Activated B cell treated with CpG ODN at 0.5 μM for 24 hours (primary cell): ENCODE results near the gene PLA2G5. TPM values are rescaled to one million over a fixed set of nuclear protein-coding genes. Genes with fewer than 3 reads are reported as not detected.

Source experiments
- ATAC-seq: fragments of 200-7000 bp; cut with Tn5 transposase; one replicate; pipeline ENCODE4 v1.10.0; 2021; ENCODE audit warnings: low read depth, mild to moderate bottlenecking, moderate library complexity
- CTCF ChIA-PET: fragments of 350-600 bp; sonication (Branson Sonifier 250); formaldehyde crosslinking; loops from one replicate; lab custom pipeline; 2021; ENCODE audit warnings: antibody characterized with exemption; lab: Charles Lee
- POLR2A ChIA-PET: fragments of 350-600 bp; sonication (Branson Sonifier 250); formaldehyde crosslinking; loops from one replicate; lab custom pipeline; 2021; ENCODE audit warnings: antibody characterized with exemption; lab: Charles Lee
- DNase-seq: peaks from one replicate; pipeline ENCODE4 v3.0.0; 2022
- H3K27ac Mint-ChIP-seq: one replicate; pipeline ENCODE4 v1.8.0; 2020; ENCODE audit warnings: mixed read lengths
- H3K27me3 Mint-ChIP-seq: one replicate; pipeline ENCODE4 v1.8.0; 2021; ENCODE audit warnings: mixed read lengths
- H3K36me3 Mint-ChIP-seq: one replicate; pipeline ENCODE4 v1.8.0; 2021; ENCODE audit warnings: low read depth, mixed read lengths
- H3K4me1 Mint-ChIP-seq: one replicate; pipeline ENCODE4 v1.8.0; 2021; ENCODE audit warnings: mixed read lengths
- H3K4me3 Mint-ChIP-seq: one replicate; pipeline ENCODE4 v1.8.0; 2020; ENCODE audit warnings: mild to moderate bottlenecking, mixed read lengths
- H3K9me3 Mint-ChIP-seq: one replicate; pipeline ENCODE4 v1.8.0; 2020; ENCODE audit warnings: mixed read lengths
- intact Hi-C: fragments of 100-400 bp; cut with micrococcal nuclease; formaldehyde crosslinking; loops from one replicate; pipeline ENCODE4 v1.15.1; 2024
- total RNA-seq: library from RNA; stranded (reverse); gene quantifications from 2 replicates; pipeline ENCODE4 v1.2.3, GENCODE V29; 2022
- TF ChIP-seq, protein P1 (sequence below): fragments of 200-600 bp; IDR thresholded peaks from one replicate; pipeline ENCODE4 v1.8.0; 2022; ENCODE audit warnings: antibody characterized with exemption, mild to moderate bottlenecking

Gene PLA2G5
- total RNA-seq, 1 donor from 2014 or later: not detected

DNA sequence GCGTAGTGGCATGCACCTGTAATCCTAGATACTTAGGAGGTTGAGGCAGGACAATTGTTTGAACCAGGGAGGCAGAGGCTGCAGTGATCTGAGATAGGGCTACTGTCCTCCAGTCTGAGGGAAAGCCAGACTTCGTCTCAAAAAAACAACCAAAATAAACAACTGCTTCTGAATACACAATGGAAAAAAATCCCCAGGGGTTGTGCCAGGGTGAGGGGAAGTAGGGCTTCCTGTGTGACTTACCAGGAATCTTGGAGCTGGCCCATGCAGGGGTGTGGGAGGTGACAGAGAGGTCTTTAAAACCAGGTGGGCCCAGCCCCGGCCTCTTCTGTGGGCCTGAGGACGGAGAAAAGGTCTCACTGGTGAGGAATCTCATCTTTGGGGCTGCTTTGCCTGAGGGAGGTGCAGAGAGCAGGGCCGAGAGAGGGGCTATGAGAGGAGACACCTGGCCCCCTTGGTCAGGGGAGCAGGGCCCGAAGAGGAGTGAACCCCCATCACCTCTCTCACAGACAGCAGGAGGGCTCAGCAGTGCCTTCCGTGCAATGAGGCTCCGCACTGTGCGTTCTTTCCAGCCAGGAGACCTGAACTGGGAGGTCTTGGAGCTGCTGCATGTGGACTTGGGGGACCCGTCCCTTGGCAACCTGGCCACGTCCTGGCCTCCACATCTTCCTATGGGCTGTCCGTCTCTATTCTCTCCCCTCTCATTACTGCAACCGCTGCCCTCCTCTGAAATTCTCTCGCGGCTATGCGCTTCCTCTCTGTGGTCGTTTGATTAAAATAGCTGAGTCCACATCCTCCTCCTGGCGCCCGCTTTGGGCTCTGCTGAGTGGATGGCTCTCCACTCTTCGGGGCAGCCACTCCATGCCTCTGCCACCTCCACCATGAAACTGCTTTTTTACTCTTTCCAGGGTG lies 10.7 kb downstream of the PLA2G5 start:
- H3K4me3 Mint-ChIP-seq: peak overlapping the region; percentile 70
- peak; percentile 36 for ATAC-seq

DNA sequence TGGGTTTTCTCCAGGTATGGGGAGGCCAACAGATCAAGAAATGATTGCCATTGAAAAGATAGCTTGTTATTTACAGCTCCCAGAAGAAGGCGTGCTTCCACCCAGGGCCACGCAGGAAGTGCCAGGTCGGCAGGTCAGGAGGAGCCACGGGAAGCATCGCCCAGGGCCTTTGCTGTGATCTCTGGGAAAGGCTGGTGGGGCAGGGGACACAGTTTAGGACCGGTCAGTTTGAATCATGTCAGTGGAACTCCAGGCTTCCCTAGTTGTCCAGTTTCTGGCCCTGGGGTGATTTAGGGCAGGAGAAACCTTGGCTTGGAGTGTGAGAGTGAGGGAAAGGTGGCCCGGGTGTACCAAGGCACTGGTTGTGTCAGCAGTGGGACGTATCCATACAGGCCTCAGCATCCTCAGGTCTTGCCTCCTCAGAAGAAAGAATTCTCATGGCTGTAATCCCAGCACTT lies 11.4 kb downstream of the PLA2G5 start:
- H3K36me3 Mint-ChIP-seq: no peaks in the 10 kb centered on the region
- ATAC-seq (no peak), DNase-seq (no peak)
- TF ChIP-seq, protein P1, sequence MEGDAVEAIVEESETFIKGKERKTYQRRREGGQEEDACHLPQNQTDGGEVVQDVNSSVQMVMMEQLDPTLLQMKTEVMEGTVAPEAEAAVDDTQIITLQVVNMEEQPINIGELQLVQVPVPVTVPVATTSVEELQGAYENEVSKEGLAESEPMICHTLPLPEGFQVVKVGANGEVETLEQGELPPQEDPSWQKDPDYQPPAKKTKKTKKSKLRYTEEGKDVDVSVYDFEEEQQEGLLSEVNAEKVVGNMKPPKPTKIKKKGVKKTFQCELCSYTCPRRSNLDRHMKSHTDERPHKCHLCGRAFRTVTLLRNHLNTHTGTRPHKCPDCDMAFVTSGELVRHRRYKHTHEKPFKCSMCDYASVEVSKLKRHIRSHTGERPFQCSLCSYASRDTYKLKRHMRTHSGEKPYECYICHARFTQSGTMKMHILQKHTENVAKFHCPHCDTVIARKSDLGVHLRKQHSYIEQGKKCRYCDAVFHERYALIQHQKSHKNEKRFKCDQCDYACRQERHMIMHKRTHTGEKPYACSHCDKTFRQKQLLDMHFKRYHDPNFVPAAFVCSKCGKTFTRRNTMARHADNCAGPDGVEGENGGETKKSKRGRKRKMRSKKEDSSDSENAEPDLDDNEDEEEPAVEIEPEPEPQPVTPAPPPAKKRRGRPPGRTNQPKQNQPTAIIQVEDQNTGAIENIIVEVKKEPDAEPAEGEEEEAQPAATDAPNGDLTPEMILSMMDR: no peak
- H3K27ac Mint-ChIP-seq: no peak overlapping the region
- no peaks in the 10 kb centered on the region for H3K9me3 Mint-ChIP-seq
- CTCF ChIA-PET: no interaction called here
- peak overlapping the region; percentile 70 for H3K4me3 Mint-ChIP-seq
- H3K4me1 Mint-ChIP-seq: peaks cover 74% of the 10 kb centered on the region
- POLR2A ChIA-PET: no interaction called here
- intact Hi-C loops: no loop called here
- no peaks in the 10 kb centered on the region for H3K27me3 Mint-ChIP-seq

More for the DNA sequence above, 10.7 kb downstream of the PLA2G5 start:
- Mint-ChIP-seq H3K4me1 (peaks cover 79% of the 10 kb centered on the region), H3K9me3 (no peaks in the 10 kb centered on the region), H3K27me3 (no peaks in the 10 kb centered on the region), H3K27ac (peak overlapping the region; percentile 60), H3K36me3 (no peaks in the 10 kb centered on the region)
- POLR2A ChIA-PET: no interaction called here
- TF ChIP-seq, protein P1: no peak
- CTCF ChIA-PET: no interaction called here
- intact Hi-C loops: no loop called here
- DNase-seq: peak; percentile 23

DNA sequence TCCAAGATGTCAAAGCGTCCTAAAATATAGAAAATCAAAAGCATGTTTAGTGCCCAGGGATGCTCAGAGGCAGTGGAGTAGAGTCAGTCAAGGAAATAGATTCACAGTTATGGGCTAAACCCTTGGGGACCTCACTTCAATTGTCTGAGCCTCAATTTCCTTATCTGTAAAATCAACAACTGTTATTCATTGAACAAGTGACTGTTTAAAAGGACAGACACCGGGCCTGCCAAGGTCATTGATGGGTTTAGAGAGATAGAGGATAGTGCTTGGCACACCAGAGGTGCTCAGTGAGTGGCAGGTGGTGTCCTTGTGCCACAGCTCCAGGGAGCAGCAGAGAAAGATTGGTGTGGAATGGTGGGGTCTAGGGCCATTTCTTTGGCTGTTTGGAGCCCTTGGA lies 12.8 kb downstream of the PLA2G5 start:
- peaks cover 60% of the 10 kb centered on the region for H3K4me1 Mint-ChIP-seq

DNA sequence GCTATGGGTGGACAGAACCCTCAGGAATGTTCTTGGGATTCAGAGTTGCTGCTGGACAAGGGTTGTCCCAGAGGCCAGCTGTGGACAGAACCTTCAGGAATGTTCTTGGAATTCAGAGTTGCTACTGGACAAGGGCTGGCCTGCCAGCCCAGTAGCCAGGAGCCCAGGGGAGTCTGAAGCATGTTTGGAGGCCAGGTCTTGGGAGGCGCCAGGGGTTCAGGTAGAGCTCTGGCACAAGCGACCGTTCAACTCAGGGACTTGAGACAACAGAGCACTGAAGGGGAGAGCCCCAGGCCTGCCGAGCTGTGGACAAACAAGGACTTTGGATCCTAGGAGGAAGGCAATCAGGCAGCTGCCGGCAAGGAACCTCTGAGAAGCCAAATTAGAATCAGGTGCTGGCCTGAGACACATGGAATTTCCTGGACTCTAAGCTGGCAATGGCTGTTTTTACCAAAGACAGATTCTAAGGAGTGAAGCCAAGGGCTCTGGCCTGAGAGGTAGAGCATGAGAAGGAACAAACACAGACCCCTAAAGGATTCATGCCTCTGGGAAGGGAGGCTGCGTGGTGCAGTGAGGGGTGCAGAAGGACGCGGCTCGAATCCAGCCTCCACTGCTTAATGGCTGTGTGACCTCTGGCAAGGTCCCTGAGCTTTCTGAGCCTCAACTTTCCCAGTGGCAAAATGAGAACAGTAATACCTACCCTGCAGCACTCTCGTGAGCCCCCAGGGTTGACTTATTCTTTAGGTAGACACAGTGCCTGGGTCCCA lies 13.4 kb downstream of the PLA2G5 start:
- Mint-ChIP-seq H3K4me3 (no peak overlapping the region), H3K4me1 (peaks cover 54% of the 10 kb centered on the region), H3K27me3 (no peaks in the 10 kb centered on the region), H3K27ac (no peak overlapping the region), H3K9me3 (no peaks in the 10 kb centered on the region), H3K36me3 (no peaks in the 10 kb centered on the region)
- ChIA-PET CTCF (no interaction called here), POLR2A (no interaction called here)
- intact Hi-C loops: no loop called here
- ATAC-seq: no peak
- TF ChIP-seq, protein P1: no peak
- no peak for DNase-seq

More for the DNA sequence above, 12.8 kb downstream of the PLA2G5 start:
- Mint-ChIP-seq H3K9me3 (no peaks in the 10 kb centered on the region), H3K27me3 (no peaks in the 10 kb centered on the region), H3K4me3 (no peak overlapping the region), H3K27ac (no peak overlapping the region), H3K36me3 (no peaks in the 10 kb centered on the region)
- ATAC-seq (no peak), DNase-seq (no peak)
- intact Hi-C loops: no loop called here
- CTCF ChIA-PET: no interaction called here
- POLR2A ChIA-PET: no interaction called here
- TF ChIP-seq, protein P1: no peak

DNA sequence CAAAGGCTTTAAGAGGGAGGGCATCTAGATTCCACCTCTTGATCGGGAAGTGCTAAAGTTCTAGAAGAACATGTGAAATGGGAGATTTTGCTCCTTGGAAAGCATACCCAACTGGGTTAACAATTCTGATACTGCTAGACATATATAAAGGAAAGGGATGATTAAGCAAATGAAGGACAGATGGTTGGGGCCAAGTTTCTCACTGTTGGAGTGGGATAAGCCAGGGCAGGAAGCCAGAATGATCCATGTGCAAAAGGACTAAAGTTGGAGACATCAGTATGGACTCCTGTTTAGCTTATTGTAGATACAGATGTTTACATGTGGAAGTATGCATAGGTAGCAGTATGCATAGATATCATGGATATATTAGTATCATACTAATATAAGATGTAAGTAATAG lies 16.8 kb downstream of the PLA2G5 start:
- DNase-seq: no peak
- CTCF ChIA-PET: no interaction called here

More for the DNA sequence above, 16.8 kb downstream of the PLA2G5 start:
- TF ChIP-seq, protein P1: no peak
- POLR2A ChIA-PET: no interaction called here
- Mint-ChIP-seq H3K27ac (no peak overlapping the region), H3K36me3 (no peaks in the 10 kb centered on the region), H3K4me3 (no peak overlapping the region), H3K27me3 (no peaks in the 10 kb centered on the region), H3K9me3 (no peaks in the 10 kb centered on the region), H3K4me1 (peaks cover 22% of the 10 kb centered on the region)
- intact Hi-C loops: loop anchor here (2.0 kb wide), 1 partner anchor 168 kb away; no protein-coding TSS in a partner anchor
- ATAC-seq: no peak
